ENCODE data around the gene TENT5C. TPM values are rescaled to one million over a fixed set of nuclear protein-coding genes. Genes with fewer than 3 reads are reported as not detected.
A peak's percentile ranks its signal among the peaks of the same experiment; 100 is the strongest.

Gene TENT5C
- polyA plus RNA-seq, 3 donors from 2014 or later, result 7.4 to 25.7 (median 25.3) TPM

- peaks cover 13 to 41% (median 15%) of the 10 kb centered on the region in 3 donors for H3K27me3 Mint-ChIP-seq (ENCODE audit: low read depth in 3 of 3)
- no peak for DNase-seq
- H3K4me3 Mint-ChIP-seq, result peak overlapping the region in 2 of 5 donors; percentile 8 to 14
- peaks cover 60 to 71% of the 10 kb centered on the region in 2 donors for H3K4me1 Mint-ChIP-seq
- peak overlapping the region in 4 of 6 donors; percentile 73 to 91 (median 86) for H3K27ac Mint-ChIP-seq
- no peaks in the 10 kb centered on the region for H3K9me3 Mint-ChIP-seq
- peaks cover 0 to 13% (median 11%) of the 10 kb centered on the region in 3 donors for H3K36me3 Mint-ChIP-seq
Observed at GRCh38 chr1:117616356-117616755, 10.5 kb downstream of the TENT5C start.

GRCh38 chr1:117616967-117617366 is 11.1 kb downstream of the TENT5C start:
- H3K4me3 Mint-ChIP-seq, result peak overlapping the region in 2 of 5 donors; percentile 3 to 26
- H3K4me1 Mint-ChIP-seq, result peaks cover 58 to 68% of the 10 kb centered on the region in 2 donors
- no peak for DNase-seq
- H3K36me3 Mint-ChIP-seq, result peaks cover 0 to 14% (median 11%) of the 10 kb centered on the region in 3 donors
- no peaks in the 10 kb centered on the region for H3K9me3 Mint-ChIP-seq
- H3K27ac Mint-ChIP-seq, result peak overlapping the region in 3 of 6 donors; percentile 12 to 84 (median 60)
- H3K27me3 Mint-ChIP-seq (ENCODE audit: low read depth in 3 of 3), result peaks cover 11 to 44% (median 13%) of the 10 kb centered on the region in 3 donors

DNA sequence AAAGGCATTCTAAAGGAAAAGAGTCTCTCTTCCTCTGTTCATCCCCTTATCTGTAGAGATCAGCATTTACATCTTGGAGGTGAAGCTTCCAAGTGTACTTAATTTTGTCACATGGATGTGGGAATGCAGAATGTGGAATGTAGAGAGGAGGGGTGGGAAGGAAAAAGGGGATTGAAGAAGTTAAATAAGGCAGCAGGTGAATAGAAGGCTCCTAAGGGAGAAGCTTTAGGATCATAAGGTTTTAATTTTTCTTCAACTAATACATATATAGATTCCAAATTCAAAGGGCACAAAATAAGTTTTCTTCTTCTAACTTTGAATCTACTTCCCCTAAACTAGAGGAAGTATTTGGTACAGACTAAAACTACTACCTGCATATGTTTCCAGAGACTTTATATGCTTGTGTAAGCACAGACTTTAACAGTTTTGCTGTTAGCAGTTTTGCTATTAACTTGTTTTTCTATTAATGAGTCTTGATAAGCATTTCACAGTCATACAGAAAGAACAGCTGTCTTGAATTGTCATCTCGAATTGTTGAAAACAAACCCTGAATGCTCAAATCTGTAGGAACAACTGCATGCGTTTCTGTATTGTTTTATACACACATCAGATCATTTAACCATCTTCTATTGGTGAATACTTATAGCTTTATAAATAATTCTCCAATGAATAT is 12.7 kb downstream of the TENT5C start:
- Mint-ChIP-seq H3K9me3 (no peaks in the 10 kb centered on the region), H3K36me3 (peaks cover 12 to 26% (median 13%) of the 10 kb centered on the region in 3 donors), H3K4me3 (no peak overlapping the region), H3K27me3 (ENCODE audit: low read depth in 3 of 3) (peaks cover 9 to 48% (median 11%) of the 10 kb centered on the region in 3 donors), H3K27ac (peak overlapping the region in 1 of 6 donors; percentile 1), H3K4me1 (peaks cover 58 to 67% of the 10 kb centered on the region in 2 donors)
- DNase-seq, result no peak

- Mint-ChIP-seq H3K27me3 (ENCODE audit: low read depth in 3 of 3) (peaks cover 8 to 34% (median 13%) of the 10 kb centered on the region in 3 donors), H3K4me1 (peaks cover 44 to 51% of the 10 kb centered on the region in 2 donors), H3K36me3 (peaks cover 21 to 43% (median 32%) of the 10 kb centered on the region in 3 donors), H3K9me3 (no peaks in the 10 kb centered on the region), H3K4me3 (no peak overlapping the region), H3K27ac (peak overlapping the region in 2 of 6 donors; percentile 9 to 18)
- no peak for DNase-seq
Observed at GRCh38 chr1:117620440-117620839, 14.6 kb downstream of the TENT5C start.

DNA sequence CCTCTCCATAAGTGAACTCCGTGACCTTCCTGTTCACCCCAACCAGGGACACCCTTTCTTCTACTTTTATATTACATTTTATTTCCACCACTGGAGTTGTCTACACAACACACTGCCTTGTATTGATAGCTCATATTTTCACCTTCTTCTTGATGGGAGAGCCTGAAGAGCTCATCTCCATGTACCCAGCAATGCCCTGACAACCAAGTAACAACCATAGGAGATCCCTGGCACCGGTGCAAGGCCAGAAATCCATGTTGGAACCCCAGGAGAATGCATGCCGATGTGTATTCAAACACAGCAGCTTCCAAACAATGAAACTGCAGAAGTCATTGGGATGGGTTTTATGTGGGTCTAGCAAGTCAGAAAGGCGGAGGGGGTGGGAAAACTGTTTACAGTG is 15.5 kb downstream of the TENT5C start:
- Mint-ChIP-seq H3K9me3 (no peaks in the 10 kb centered on the region), H3K4me1 (peaks cover 35 to 42% of the 10 kb centered on the region in 2 donors), H3K4me3 (no peak overlapping the region), H3K36me3 (peaks cover 27 to 45% (median 32%) of the 10 kb centered on the region in 3 donors), H3K27me3 (ENCODE audit: low read depth in 3 of 3) (peaks cover 8 to 32% (median 13%) of the 10 kb centered on the region in 3 donors), H3K27ac (peak overlapping the region in 1 of 6 donors; percentile 42)
- DNase-seq, result no peak

DNA sequence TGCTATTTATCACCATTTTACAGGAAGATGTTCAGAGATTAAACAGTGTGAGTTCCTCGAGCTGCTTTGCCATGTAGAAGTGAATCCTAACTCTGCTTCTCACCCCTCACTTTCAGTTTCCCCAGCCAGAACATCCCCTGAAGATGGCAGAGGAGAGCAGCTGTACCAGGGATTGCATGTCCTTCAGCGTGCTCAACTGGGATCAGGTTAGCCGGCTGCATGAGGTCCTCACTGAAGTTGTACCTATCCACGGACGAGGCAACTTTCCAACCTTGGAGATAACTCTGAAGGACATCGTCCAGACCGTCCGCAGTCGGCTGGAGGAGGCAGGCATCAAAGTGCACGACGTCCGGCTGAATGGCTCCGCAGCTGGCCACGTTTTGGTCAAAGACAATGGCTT is 16.9 kb downstream of the TENT5C start:
- peak overlapping the region in 5 of 6 donors; percentile 4 to 70 (median 32) for H3K27ac Mint-ChIP-seq
- H3K4me1 Mint-ChIP-seq, result peaks cover 32 to 39% of the 10 kb centered on the region in 2 donors
- no peaks in the 10 kb centered on the region for H3K9me3 Mint-ChIP-seq
- DNase-seq, result no peak
- peaks cover 31 to 47% (median 32%) of the 10 kb centered on the region in 3 donors for H3K36me3 Mint-ChIP-seq
- H3K27me3 Mint-ChIP-seq (ENCODE audit: low read depth in 3 of 3), result peaks cover 8 to 30% (median 19%) of the 10 kb centered on the region in 3 donors
- H3K4me3 Mint-ChIP-seq, result peak overlapping the region; percentile 15 to 61 (median 40)

DNA sequence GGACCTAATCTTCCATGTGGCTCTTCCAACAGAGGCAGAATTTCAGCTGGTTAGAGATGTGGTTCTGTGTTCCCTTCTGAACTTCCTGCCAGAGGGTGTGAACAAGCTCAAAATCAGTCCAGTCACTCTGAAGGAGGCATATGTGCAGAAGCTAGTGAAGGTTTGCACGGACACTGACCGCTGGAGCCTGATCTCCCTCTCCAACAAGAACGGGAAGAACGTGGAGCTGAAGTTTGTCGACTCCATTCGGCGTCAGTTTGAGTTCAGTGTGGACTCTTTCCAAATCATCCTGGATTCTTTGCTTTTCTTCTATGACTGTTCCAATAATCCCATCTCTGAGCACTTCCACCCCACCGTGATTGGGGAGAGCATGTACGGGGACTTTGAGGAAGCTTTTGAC is 17.3 kb downstream of the TENT5C start:
- H3K27me3 Mint-ChIP-seq (ENCODE audit: low read depth in 3 of 3), result peaks cover 8 to 26% (median 20%) of the 10 kb centered on the region in 3 donors
- H3K4me1 Mint-ChIP-seq, result peaks cover 36 to 39% of the 10 kb centered on the region in 2 donors
- peaks cover 31 to 47% (median 32%) of the 10 kb centered on the region in 3 donors for H3K36me3 Mint-ChIP-seq
- peak overlapping the region in 1 of 6 donors; percentile 53 for H3K27ac Mint-ChIP-seq
- no peaks in the 10 kb centered on the region for H3K9me3 Mint-ChIP-seq
- no peak for DNase-seq
- H3K4me3 Mint-ChIP-seq, result peak overlapping the region in 1 of 5 donors; percentile 15

- H3K36me3 Mint-ChIP-seq, result peaks cover 32 to 47% (median 33%) of the 10 kb centered on the region in 3 donors
- peaks cover 36 to 37% of the 10 kb centered on the region in 2 donors for H3K4me1 Mint-ChIP-seq
Observed at GRCh38 chr1:117623698-117624097, 17.9 kb downstream of the TENT5C start.

DNA sequence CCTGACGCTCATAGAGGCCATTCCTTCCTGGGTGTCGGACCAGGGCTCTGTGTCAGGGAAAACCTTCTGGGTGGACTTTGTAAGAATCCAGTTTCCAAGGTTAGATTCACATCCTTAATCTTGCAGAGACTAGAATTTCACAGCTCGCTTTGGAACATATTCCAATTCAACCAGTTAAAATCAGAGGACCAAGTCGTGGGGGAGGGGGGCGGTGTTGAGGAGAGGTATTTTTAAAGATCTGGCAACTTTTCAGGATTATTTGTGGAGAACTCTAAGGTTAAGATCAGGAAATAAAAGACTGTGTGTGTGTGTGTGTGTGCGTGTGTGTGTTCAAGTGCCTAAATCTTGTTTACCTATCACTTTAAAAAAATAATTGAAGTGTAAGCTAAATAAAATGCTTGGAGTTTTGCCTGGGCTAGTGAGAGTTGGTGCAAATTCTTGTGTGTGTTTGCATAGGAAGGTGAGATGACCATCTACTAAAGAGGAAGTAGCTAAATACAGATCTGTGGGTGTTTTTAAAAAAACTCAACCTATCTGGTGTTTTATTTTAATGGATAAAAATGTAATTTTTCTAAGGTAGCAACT is 21.8 kb downstream of the TENT5C start:
- H3K4me3 Mint-ChIP-seq, result no peak overlapping the region
- H3K4me1 Mint-ChIP-seq, result peaks cover 24 to 25% of the 10 kb centered on the region in 2 donors
- H3K27ac Mint-ChIP-seq, result peak overlapping the region in 1 of 6 donors; percentile 51
- H3K27me3 Mint-ChIP-seq (ENCODE audit: low read depth in 3 of 3), result peaks cover 8 to 16% (median 10%) of the 10 kb centered on the region in 3 donors
- no peaks in the 10 kb centered on the region for H3K9me3 Mint-ChIP-seq
- H3K36me3 Mint-ChIP-seq, result peaks cover 33 to 52% (median 39%) of the 10 kb centered on the region in 3 donors
- DNase-seq, result no peak

More at GRCh38 chr1:117623698-117624097, 17.9 kb downstream of the TENT5C start:
- peak overlapping the region in 1 of 5 donors; percentile 28 for H3K4me3 Mint-ChIP-seq
- H3K27me3 Mint-ChIP-seq (ENCODE audit: low read depth in 3 of 3), result peaks cover 8 to 23% (median 20%) of the 10 kb centered on the region in 3 donors
- no peaks in the 10 kb centered on the region for H3K9me3 Mint-ChIP-seq
- no peak for DNase-seq
- no peak overlapping the region for H3K27ac Mint-ChIP-seq

DNA sequence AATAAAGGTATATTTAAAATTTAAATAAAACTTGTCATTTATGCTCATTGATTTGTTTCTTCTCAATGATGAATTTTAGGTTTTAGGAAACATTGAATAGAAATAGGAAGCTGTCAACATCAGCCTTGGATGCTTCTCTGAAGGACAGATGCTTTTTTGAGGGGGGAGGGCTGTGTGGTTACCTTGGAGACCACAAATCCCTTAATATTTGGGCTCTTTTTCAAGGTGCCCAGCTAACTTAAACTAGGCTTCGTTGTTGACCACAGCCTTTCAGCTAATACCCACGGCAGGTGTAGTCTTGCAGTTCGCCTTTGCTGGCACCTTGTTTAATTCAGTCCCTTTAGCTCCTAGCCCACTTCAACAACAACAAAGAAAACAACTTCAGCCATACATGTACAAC is 22.5 kb downstream of the TENT5C start:
- H3K4me3 Mint-ChIP-seq, result no peak overlapping the region
- no peaks in the 10 kb centered on the region for H3K9me3 Mint-ChIP-seq
- H3K4me1 Mint-ChIP-seq, result peaks cover 16 to 17% of the 10 kb centered on the region in 2 donors
- H3K27me3 Mint-ChIP-seq (ENCODE audit: low read depth in 3 of 3), result peaks cover 6 to 15% (median 10%) of the 10 kb centered on the region in 3 donors
- DNase-seq, result no peak
- H3K36me3 Mint-ChIP-seq, result peaks cover 27 to 46% (median 35%) of the 10 kb centered on the region in 3 donors
- H3K27ac Mint-ChIP-seq, result peak overlapping the region in 1 of 6 donors; percentile 83

DNA sequence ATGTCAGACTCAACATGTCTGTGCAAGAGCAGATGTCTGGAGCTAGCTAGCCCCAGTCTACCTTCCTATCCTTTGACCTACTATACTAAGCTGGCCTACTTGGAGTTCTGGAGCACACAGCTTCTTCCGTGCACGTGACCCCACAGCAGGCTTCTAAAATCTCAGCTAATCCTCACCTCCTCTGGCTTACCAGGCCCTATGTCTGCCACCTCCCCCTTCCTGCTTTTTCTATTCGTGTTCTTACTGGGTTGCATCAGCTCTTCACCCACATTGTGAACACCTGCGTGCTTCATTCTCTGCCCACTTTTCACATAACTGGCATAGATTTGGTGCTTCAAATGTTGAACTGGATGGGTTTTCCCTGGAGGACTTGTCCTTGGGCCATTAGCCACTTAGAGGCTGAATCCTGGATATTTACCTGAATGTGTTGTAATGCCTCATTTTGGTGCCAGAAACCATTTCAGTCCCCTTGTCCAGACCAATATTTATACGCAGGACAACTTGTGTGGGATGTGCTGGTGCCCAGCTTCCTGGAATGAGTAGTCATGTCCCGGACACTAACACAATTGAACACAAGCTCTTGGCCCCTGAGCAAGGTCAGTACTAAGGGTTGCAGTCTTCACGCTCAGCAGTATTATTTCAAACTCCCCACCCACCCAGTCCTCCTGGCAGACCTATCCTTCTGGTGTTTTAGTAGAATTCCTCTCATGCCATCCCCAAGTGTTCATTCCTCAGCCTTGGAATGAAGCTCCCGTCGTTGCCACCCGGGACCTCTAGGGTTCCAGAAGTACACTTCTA is 24.0 kb downstream of the TENT5C start:
- H3K36me3 Mint-ChIP-seq, result peaks cover 12 to 31% (median 21%) of the 10 kb centered on the region in 3 donors
- no peaks in the 10 kb centered on the region for H3K9me3 Mint-ChIP-seq
- H3K4me1 Mint-ChIP-seq, result peaks cover 10 to 14% of the 10 kb centered on the region in 2 donors
- no peak for DNase-seq
- no peak overlapping the region for H3K4me3 Mint-ChIP-seq
- peak overlapping the region in 2 of 6 donors; percentile 45 to 55 for H3K27ac Mint-ChIP-seq
- peaks cover 6 to 9% (median 9%) of the 10 kb centered on the region in 3 donors for H3K27me3 Mint-ChIP-seq (ENCODE audit: low read depth in 3 of 3)

- peaks cover 4 to 10% (median 9%) of the 10 kb centered on the region in 3 donors for H3K27me3 Mint-ChIP-seq (ENCODE audit: low read depth in 3 of 3)
- H3K9me3 Mint-ChIP-seq, result no peaks in the 10 kb centered on the region
- peaks cover 5 to 25% (median 17%) of the 10 kb centered on the region in 3 donors for H3K36me3 Mint-ChIP-seq
- no peak overlapping the region for H3K4me3 Mint-ChIP-seq
- no peak for DNase-seq
- H3K4me1 Mint-ChIP-seq, result peaks cover 10 to 14% of the 10 kb centered on the region in 2 donors
- H3K27ac Mint-ChIP-seq, result peak overlapping the region in 1 of 6 donors; percentile 55
Observed at GRCh38 chr1:117630423-117630998, 24.7 kb downstream of the TENT5C start.

Measured in immature natural killer cell (primary cell).